ENCODE measurements around the gene CSRNP3. TPM values are rescaled to one million over a fixed set of nuclear protein-coding genes. Genes with fewer than 3 reads are reported as not detected.
"Not testable (repeated sequence)": the region's sequence is repeated elsewhere in the genome, so short reads cannot be mapped to it uniquely, and the experiment has no call there.

The CSRNP3 gene
- polyA plus RNA-seq, 1 donor (not counting 4 experiments of a cell fraction or from before 2014, with no cell fraction given), result 0.87 TPM

- DNase-seq (ENCODE audit: low read depth, low spot score), result no peak
- H3K27me3 ChIP-seq (ENCODE audit: control insufficient read depth, extremely low read depth, insufficient read depth, low read length), result no peaks in the 10 kb centered on the region
- dilution Hi-C loops (cut with MboI; ENCODE audit: extremely low pct_ligation_motif_present, low sequenced_read_pairs), result no loop called here
- no peaks in the 10 kb centered on the region for H4K20me1 ChIP-seq (ENCODE audit: control insufficient read depth, extremely low read depth, insufficient read depth, low read length)
- H3K4me2 ChIP-seq (ENCODE audit: control insufficient read depth, extremely low read depth, insufficient read depth, low read depth, low read length), result no peak overlapping the region
- no peaks in the 10 kb centered on the region for H3K36me3 ChIP-seq (ENCODE audit: control insufficient read depth in 2 of 2, extremely low read depth in 1 of 2, insufficient read depth in 2 of 2, low read length in 2 of 2)
- no peak overlapping the region for H3K9ac ChIP-seq (ENCODE audit: control insufficient read depth, extremely low read depth, insufficient read depth, low read length)
- H3K79me2 ChIP-seq (ENCODE audit: control insufficient read depth, insufficient read depth, low read length), result no peaks in the 10 kb centered on the region
- H3K4me3 ChIP-seq (ENCODE audit: control insufficient read depth in 2 of 3, extremely low read depth in 1 of 3, insufficient read depth in 2 of 3, low read depth in 1 of 3, low read length in 3 of 3), result no peak overlapping the region
- H3K27ac ChIP-seq (ENCODE audit: control insufficient read depth, insufficient read depth, low read length), result no peak overlapping the region
- H3K9me1 ChIP-seq (ENCODE audit: control insufficient read depth, extremely low read depth, insufficient read depth, low read length), result no peaks in the 10 kb centered on the region
- H2AFZ ChIP-seq (ENCODE audit: control insufficient read depth, low read length), result no peak overlapping the region
- H3K9me3 ChIP-seq (ENCODE audit: control insufficient read depth, low read depth, low read length), result no peaks in the 10 kb centered on the region
- no peak for FAIRE-seq
- H3K4me1 ChIP-seq (ENCODE audit: control insufficient read depth, extremely low read depth, insufficient read depth, low read length), result no peaks in the 10 kb centered on the region
- no peak for TF ChIP-seq EZH2 (IDR thresholded peaks at IDR 0.05; ENCODE audit: low read length)
- TF ChIP-seq CTCF (optimal IDR thresholded peaks at IDR 0.05 in 1 of 3, IDR thresholded peaks at IDR 0.05 in 1 of 3, conservative IDR thresholded peaks at IDR 0.05 in 1 of 3; ENCODE audit: extremely low read depth in 1 of 3, insufficient read depth in 2 of 3, low read length in 3 of 3), result no peak
These were observed 116.5 kb downstream of the CSRNP3 start for GRCh38 chr2:165586019-165586418.

- no peaks in the 10 kb centered on the region for H3K9me1 ChIP-seq (ENCODE audit: control insufficient read depth, extremely low read depth, insufficient read depth, low read length)
- no peak for FAIRE-seq
- H4K20me1 ChIP-seq (ENCODE audit: control insufficient read depth, extremely low read depth, insufficient read depth, low read length), result no peaks in the 10 kb centered on the region
- H3K4me3 ChIP-seq (ENCODE audit: control insufficient read depth in 2 of 3, extremely low read depth in 1 of 3, insufficient read depth in 2 of 3, low read depth in 1 of 3, low read length in 3 of 3), result no peak overlapping the region
- no peak overlapping the region for H3K27ac ChIP-seq (ENCODE audit: control insufficient read depth, insufficient read depth, low read length)
- TF ChIP-seq CTCF (optimal IDR thresholded peaks at IDR 0.05 in 1 of 3, IDR thresholded peaks at IDR 0.05 in 1 of 3, conservative IDR thresholded peaks at IDR 0.05 in 1 of 3; ENCODE audit: extremely low read depth in 1 of 3, insufficient read depth in 2 of 3, low read length in 3 of 3) (no peak), EZH2 (IDR thresholded peaks at IDR 0.05; ENCODE audit: low read length) (no peak)
- H2AFZ ChIP-seq (ENCODE audit: control insufficient read depth, low read length), result no peak overlapping the region
- no peaks in the 10 kb centered on the region for H3K36me3 ChIP-seq (ENCODE audit: control insufficient read depth in 2 of 2, extremely low read depth in 1 of 2, insufficient read depth in 2 of 2, low read length in 2 of 2)
- no peak overlapping the region for H3K9ac ChIP-seq (ENCODE audit: control insufficient read depth, extremely low read depth, insufficient read depth, low read length)
- H3K27me3 ChIP-seq (ENCODE audit: control insufficient read depth, extremely low read depth, insufficient read depth, low read length), result no peaks in the 10 kb centered on the region
- H3K9me3 ChIP-seq (ENCODE audit: control insufficient read depth, low read depth, low read length), result no peaks in the 10 kb centered on the region
- no peak for DNase-seq (ENCODE audit: low read depth, low spot score)
- H3K79me2 ChIP-seq (ENCODE audit: control insufficient read depth, insufficient read depth, low read length), result no peaks in the 10 kb centered on the region
- H3K4me1 ChIP-seq (ENCODE audit: control insufficient read depth, extremely low read depth, insufficient read depth, low read length), result no peaks in the 10 kb centered on the region
- no peak overlapping the region for H3K4me2 ChIP-seq (ENCODE audit: control insufficient read depth, extremely low read depth, insufficient read depth, low read depth, low read length)
- dilution Hi-C loops (cut with MboI; ENCODE audit: extremely low pct_ligation_motif_present, low sequenced_read_pairs), result no loop called here
These were observed 117.9 kb downstream of the CSRNP3 start for GRCh38 chr2:165587335-165587938.

GRCh38 chr2:165590999-165591398 is 121.5 kb downstream of the CSRNP3 start:
- H3K4me2 ChIP-seq (ENCODE audit: control insufficient read depth, extremely low read depth, insufficient read depth, low read depth, low read length); H3K79me2 ChIP-seq (ENCODE audit: control insufficient read depth, insufficient read depth, low read length); FAIRE-seq; DNase-seq (ENCODE audit: low read depth, low spot score); H3K9me1 ChIP-seq (ENCODE audit: control insufficient read depth, extremely low read depth, insufficient read depth, low read length); H3K27me3 ChIP-seq (ENCODE audit: control insufficient read depth, extremely low read depth, insufficient read depth, low read length); dilution Hi-C loops (cut with MboI; ENCODE audit: extremely low pct_ligation_motif_present, low sequenced_read_pairs); H3K36me3 ChIP-seq (ENCODE audit: control insufficient read depth in 2 of 2, extremely low read depth in 1 of 2, insufficient read depth in 2 of 2, low read length in 2 of 2); H3K9me3 ChIP-seq (ENCODE audit: control insufficient read depth, low read depth, low read length); H3K4me3 ChIP-seq (ENCODE audit: control insufficient read depth in 2 of 3, extremely low read depth in 1 of 3, insufficient read depth in 2 of 3, low read depth in 1 of 3, low read length in 3 of 3); H3K9ac ChIP-seq (ENCODE audit: control insufficient read depth, extremely low read depth, insufficient read depth, low read length); H3K4me1 ChIP-seq (ENCODE audit: control insufficient read depth, extremely low read depth, insufficient read depth, low read length); H3K27ac ChIP-seq (ENCODE audit: control insufficient read depth, insufficient read depth, low read length); H4K20me1 ChIP-seq (ENCODE audit: control insufficient read depth, extremely low read depth, insufficient read depth, low read length); H2AFZ ChIP-seq (ENCODE audit: control insufficient read depth, low read length): not testable (repeated sequence)
